Measurements from ENCODE around the gene OTUD6A. TPM values are rescaled to one million over a fixed set of nuclear protein-coding genes. Genes with fewer than 3 reads are reported as not detected.

OTUD6A gene
- total RNA-seq, 1 experiment from 2014 or later = not detected

DNA sequence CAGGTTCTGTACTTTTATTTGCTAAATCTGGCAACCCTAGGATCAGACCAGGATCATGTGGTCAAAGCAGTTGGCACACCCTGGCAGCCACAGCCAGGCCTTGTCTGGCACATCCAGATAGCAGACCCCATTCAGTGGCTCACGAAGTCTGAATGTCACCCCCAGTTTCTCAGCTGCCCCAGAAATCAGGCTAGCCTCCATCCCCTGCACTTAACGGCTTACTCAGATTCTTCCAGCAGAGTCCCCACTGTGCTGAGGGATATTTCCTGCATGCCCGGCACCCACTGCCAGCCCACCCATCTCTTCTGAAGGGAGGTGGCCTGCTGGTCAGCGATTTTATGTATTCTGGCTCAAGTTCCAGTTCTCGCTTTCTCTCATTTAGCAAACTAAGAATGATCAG is 7.9 kb upstream of the OTUD6A start:
- BruUV-seq (replicated peaks) = no TSS peak

GRCh38 chrX:70062961-70063550 is 799 bp downstream of the OTUD6A start:
- intact Hi-C loops (cut with micrococcal nuclease) = no loop called here
- H4K20me1 ChIP-seq (ENCODE audit: insufficient read depth) = no peaks in the 10 kb centered on the region
- H3K4me1 ChIP-seq (ENCODE audit: control insufficient read depth in 1 of 2, insufficient read depth in 2 of 2, low read length in 2 of 2) = no peaks in the 10 kb centered on the region
- ATAC-seq (no peak), DNase-seq (ENCODE audit: low read depth, low spot score) (no peak)
- no peaks in the 10 kb centered on the region for H3K9me2 ChIP-seq (ENCODE audit: insufficient read depth)
- H3K27ac ChIP-seq (ENCODE audit: low read depth, low read length) = no peak overlapping the region
- H3K79me2 ChIP-seq (ENCODE audit: insufficient read depth, low read length) = no peaks in the 10 kb centered on the region
- H3K27me3 ChIP-seq (ENCODE audit: insufficient read depth, low read length) = no peaks in the 10 kb centered on the region
- H2AFZ ChIP-seq (ENCODE audit: low read depth, low read length, poor library complexity, severe bottlenecking) = no peak overlapping the region
- H3K4me2 ChIP-seq (ENCODE audit: low read length) = no peak overlapping the region
- H3K9ac ChIP-seq (ENCODE audit: low read length) = no peak overlapping the region
- RAD21 ChIA-PET (ENCODE audit: low non-redundant PET in 1 of 2, low total read pairs in 2 of 2, uncharacterized antibody in 2 of 2, unreplicated experiment in 2 of 2) = no interaction called here
- H3K9me3 ChIP-seq (ENCODE audit: control insufficient read depth in 1 of 2, insufficient read depth in 1 of 2, low read depth in 1 of 2, low read length in 2 of 2) = no peaks in the 10 kb centered on the region
- no TSS peak for BruUV-seq (replicated peaks)
- no peaks in the 10 kb centered on the region for H3K36me3 ChIP-seq (ENCODE audit: control insufficient read depth in 1 of 2, insufficient read depth in 2 of 2, low read length in 2 of 2)
- no peak for TF ChIP-seq CBX3 (IDR thresholded peaks at IDR 0.05; ENCODE audit: low read depth)
- no peak for TF ChIP-seq CEBPB (IDR thresholded peaks at IDR 0.05; ENCODE audit: low read depth)
- TF ChIP-seq FOSL1 (IDR thresholded peaks at IDR 0.05; ENCODE audit: low read depth) = no peak
- no peak overlapping the region for H3K4me3 ChIP-seq (replicated peaks in 1 of 2; ENCODE audit: low read depth in 1 of 2, low read length in 2 of 2)
- CTCF ChIA-PET = no interaction called here
- POLR2A ChIA-PET = no interaction called here

More for the DNA sequence above, 7.9 kb upstream of the OTUD6A start:
- no peak for TF ChIP-seq EZH2 (IDR thresholded peaks at IDR 0.05)
- no peak for TF ChIP-seq ZBTB33 (IDR thresholded peaks at IDR 0.05; ENCODE audit: extremely low read depth, insufficient replicate concordance, low read length)
- TF ChIP-seq, protein P1, sequence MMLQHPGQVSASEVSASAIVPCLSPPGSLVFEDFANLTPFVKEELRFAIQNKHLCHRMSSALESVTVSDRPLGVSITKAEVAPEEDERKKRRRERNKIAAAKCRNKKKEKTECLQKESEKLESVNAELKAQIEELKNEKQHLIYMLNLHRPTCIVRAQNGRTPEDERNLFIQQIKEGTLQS (IDR thresholded peaks at IDR 0.05) = no peak
- TF ChIP-seq RAD21 (IDR thresholded peaks at IDR 0.05; ENCODE audit: low read depth) = no peak
- no peak overlapping the region for H3K4me2 ChIP-seq (ENCODE audit: low read length)
- no peaks in the 10 kb centered on the region for H3K9me3 ChIP-seq (ENCODE audit: control insufficient read depth in 1 of 2, insufficient read depth in 1 of 2, low read depth in 1 of 2, low read length in 2 of 2)
- no peak for DNase-seq (ENCODE audit: low read depth, low spot score)
- H3K79me2 ChIP-seq (ENCODE audit: insufficient read depth, low read length) = no peaks in the 10 kb centered on the region
- CTCF ChIA-PET = no interaction called here
- H4K20me1 ChIP-seq (ENCODE audit: insufficient read depth) = no peaks in the 10 kb centered on the region
- H3K4me1 ChIP-seq (ENCODE audit: control insufficient read depth in 1 of 2, insufficient read depth in 2 of 2, low read length in 2 of 2) = no peaks in the 10 kb centered on the region
- H3K27ac ChIP-seq (ENCODE audit: low read depth, low read length) = no peak overlapping the region
- intact Hi-C loops (cut with micrococcal nuclease) = no loop called here
- POLR2A ChIA-PET = no interaction called here
- no peaks in the 10 kb centered on the region for H3K9me2 ChIP-seq (ENCODE audit: insufficient read depth)
- no peaks in the 10 kb centered on the region for H3K36me3 ChIP-seq (ENCODE audit: control insufficient read depth in 1 of 2, insufficient read depth in 2 of 2, low read length in 2 of 2)
- no peak overlapping the region for H3K9ac ChIP-seq (ENCODE audit: low read length)
- no peak overlapping the region for H2AFZ ChIP-seq (ENCODE audit: low read depth, low read length, poor library complexity, severe bottlenecking)
- H3K4me3 ChIP-seq (replicated peaks in 1 of 2; ENCODE audit: low read depth in 1 of 2, low read length in 2 of 2) = no peak overlapping the region
- no peak for ATAC-seq
- RAD21 ChIA-PET (ENCODE audit: low non-redundant PET in 1 of 2, low total read pairs in 2 of 2, uncharacterized antibody in 2 of 2, unreplicated experiment in 2 of 2) = no interaction called here
- H3K27me3 ChIP-seq (ENCODE audit: insufficient read depth, low read length) = no peaks in the 10 kb centered on the region

All from HCT116 (cell line).